Right renal pelvis (tissue), 4 donors: Measurements from ENCODE around the gene ABCF1. TPM values are rescaled to one million over a fixed set of nuclear protein-coding genes. Genes with fewer than 3 reads are reported as not detected.
A peak's percentile ranks its signal among the peaks of the same experiment; 100 is the strongest.

ENCODE experiments used
- DNase-seq, 4 donors: peaks; one replicate each; pipeline ENCODE4 v3.0.0-alpha.2; 2013; ENCODE audit warnings: low read depth in 4 of 4, low spot score in 3 of 4, missing footprints in 1 of 4
- polyA plus RNA-seq, 4 donors: library from polyadenylated mRNA; unstranded; fragments of 120-200 nt; gene quantifications; one replicate each; pipeline ENCODE4 v1.2.1, GENCODE V29; 2013; ENCODE audit not compliant: insufficient read length in 4 of 4

The ABCF1 gene
- polyA plus RNA-seq, 4 donors, result 63.3 to 65.8 (median 64.9) TPM

GRCh38 chr6:30599625-30600324, 28.5 kb downstream of the ABCF1 start:
- no peak for DNase-seq

- no peak for DNase-seq
Observed at GRCh38 chr6:30600451-30600961, 29.3 kb downstream of the ABCF1 start.

GRCh38 chr6:30601436-30601814, 30.2 kb downstream of the ABCF1 start:
- no peak for DNase-seq

- DNase-seq, result no peak
Observed at GRCh38 chr6:30601815-30602641, 30.8 kb downstream of the ABCF1 start.

GRCh38 chr6:30603961-30604360, 32.7 kb downstream of the ABCF1 start:
- no peak for DNase-seq

- no peak for DNase-seq
Observed at GRCh38 chr6:30610065-30610464, 38.8 kb downstream of the ABCF1 start.

- no peak for DNase-seq
Observed at GRCh38 chr6:30611150-30611855, 40.1 kb downstream of the ABCF1 start.

- DNase-seq, result no peak
Observed at GRCh38 chr6:30611856-30612194, 40.6 kb downstream of the ABCF1 start.

GRCh38 chr6:30612213-30612612, 41.0 kb downstream of the ABCF1 start:
- DNase-seq, result no peak

- no peak for DNase-seq
Observed at GRCh38 chr6:30612687-30613248, 41.5 kb downstream of the ABCF1 start.

GRCh38 chr6:30613251-30614043, 42.2 kb downstream of the ABCF1 start:
- no peak for DNase-seq

- DNase-seq, result no peak
Observed at GRCh38 chr6:30614044-30614842, 43.0 kb downstream of the ABCF1 start.

- peak; percentile 88 to 98 (median 97) for DNase-seq
Observed at GRCh38 chr6:30614843-30615218, 43.6 kb downstream of the ABCF1 start.

- peak in 1 of 4 donors; percentile 74 for DNase-seq
Observed at GRCh38 chr6:30615219-30615957, 44.1 kb downstream of the ABCF1 start.

GRCh38 chr6:30615958-30616810, 44.9 kb downstream of the ABCF1 start:
- no peak for DNase-seq

GRCh38 chr6:30616811-30617564, 45.7 kb downstream of the ABCF1 start, which contains the start of gene PPP1R10:
Gene PPP1R10 (minus strand): TSS chr6:30617243. CDS start chr6:30609944, 7,299 bp downstream.
- DNase-seq, result peak in 3 of 4 donors; percentile 100
